Transverse colon (tissue), 4 donors: ENCODE measurements around the gene NECAB2. TPM values are rescaled to one million over a fixed set of nuclear protein-coding genes. Genes with fewer than 3 reads are reported as not detected.

Source experiments
- DNase-seq: peaks from one replicate; pipeline ENCODE4 v3.0.0-alpha.2; 2019
- H3K27ac ChIP-seq, 4 donors: fragments of 200-600 bp; sonication (generic); 2 replicates each; pipeline ENCODE4 v1.5.1; 2016 to 2018; ENCODE audit warnings: inconsistent platforms in 4 of 4
- H3K27me3 ChIP-seq: fragments of 200-600 bp; sonication (generic); 2 replicates; pipeline ENCODE4 v1.5.1; 2017; ENCODE audit warnings: inconsistent platforms
- H3K36me3 ChIP-seq, 4 donors: fragments of 200-600 bp; sonication (generic); 2 replicates each; pipeline ENCODE4 v1.5.1; 2017 to 2019; ENCODE audit warnings: inconsistent platforms in 4 of 4
- H3K4me1 ChIP-seq, 4 donors: fragments of 200-600 bp; sonication (generic); 2 replicates each; pipeline ENCODE4 v1.5.1; 2017 to 2020; ENCODE audit warnings: inconsistent platforms in 4 of 4
- H3K4me3 ChIP-seq, 4 donors: fragments of 200-600 bp; sonication (generic); 1 replicate in 1 of 4; 2 replicates in 3 of 4; pipeline versions ENCODE4 v1.5.1 to v1.6.1; 2017 to 2019; ENCODE audit warnings: inconsistent platforms in 4 of 4
- H3K9me3 ChIP-seq, 2 donors: fragments of 200-600 bp; sonication (generic); 2 replicates each; pipeline ENCODE4 v1.5.1; 2017 to 2019; ENCODE audit warnings: inconsistent platforms in 2 of 2
- EP300 ChIP-seq: sonication (generic); formaldehyde crosslinking; IDR thresholded peaks from one replicate; pipeline ENCODE4 v1.6.1; 2017; ENCODE audit warnings: antibody characterized with exemption, low read depth
- POLR2A ChIP-seq: fragments of 450-650 bp; IDR thresholded peaks from one replicate; pipeline ENCODE4 v1.6.1; 2016; ENCODE audit warnings: antibody characterized with exemption, mild to moderate bottlenecking, moderate library complexity
- POLR2AphosphoS5 ChIP-seq, 3 donors: sonication (generic); formaldehyde crosslinking; IDR thresholded peaks; one replicate each; pipeline ENCODE4 v1.6.1; 2016; ENCODE audit warnings: antibody characterized with exemption in 3 of 3
- WGBS, 2 donors: methylation state at CpG; one replicate each; pipeline ENCODE4 v1.1.5; 2018; ENCODE audit warnings: low coverage in 1 of 2; 5-methylcytosine and 5-hydroxymethylcytosine counted together
- in situ Hi-C, 4 donors: fragments of 200-750 bp; cut with MboI; loops; one replicate each; pipeline versions ENCODE4 v1.15.0 to v1.15.1; 2017; ENCODE audit warnings: low sequenced_read_pairs in 3 of 4, low pct_ligation_motif_present in 1 of 4, low pct_unique_long_range_greater_than_20kb in 1 of 4
- intact Hi-C: fragments of 100-400 bp; cut with DNase I; formaldehyde crosslinking; loops from one replicate; pipeline ENCODE4 v1.15.1; 2023; ENCODE audit warnings: low total_unique reads
- total RNA-seq, 4 donors: library from RNA; depleted of rRNA; stranded (reverse); fragments of >200 nt; gene quantifications; one replicate each; pipeline ENCODE4 v1.1.0, GENCODE V29; 2016
- TF ChIP-seq, protein P1 (sequence below), 5 experiments: fragments of 200-600 bp in 3 of 5; fragments of 450-650 bp in 2 of 5; sonication (generic) in 3 of 5; IDR thresholded peaks; 1 replicate in 2 of 5; 2 replicates in 3 of 5; pipeline ENCODE4 v1.5.1; 2016 to 2017; ENCODE audit warnings: antibody characterized with exemption in 5 of 5, inconsistent platforms in 3 of 5, mild to moderate bottlenecking in 2 of 5, moderate library complexity in 1 of 5

NECAB2 gene
- total RNA-seq, 4 donors from 2014 or later: 0.41 TPM; not detected in 3

DNA sequence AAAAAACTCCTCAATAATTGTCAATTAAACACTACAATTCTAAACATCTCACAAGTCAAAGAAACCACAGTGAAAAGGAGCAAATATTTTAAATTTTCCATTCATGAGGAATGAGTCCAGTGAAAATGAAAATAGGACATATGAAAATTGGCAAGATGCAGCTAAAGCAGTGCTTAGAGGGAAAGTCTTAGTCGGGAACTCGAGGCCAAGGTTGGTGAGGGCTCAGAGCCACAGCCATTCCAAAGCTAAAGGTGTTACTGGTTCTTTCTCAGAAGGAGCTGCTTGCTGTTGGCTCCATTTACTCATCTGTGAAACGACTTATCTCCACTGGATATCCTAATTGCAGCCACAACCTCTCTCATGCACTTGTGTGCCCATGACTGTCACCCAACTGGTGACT, 68.1 kb downstream of the NECAB2 start:
- WGBS, 2 donors: 27 to 52% methylated on average over 2 to 3 of the region's 3 CpGs
- no peaks in the 10 kb centered on the region for H3K36me3 ChIP-seq
- no peaks in the 10 kb centered on the region for H3K9me3 ChIP-seq
- in situ Hi-C loops: no loop called here
- DNase-seq: no peak
- H3K27me3 ChIP-seq: no peaks in the 10 kb centered on the region
- H3K4me3 ChIP-seq: no peak overlapping the region
- H3K27ac ChIP-seq: no peak overlapping the region
- no peaks in the 10 kb centered on the region for H3K4me1 ChIP-seq
- TF ChIP-seq POLR2A (no peak), POLR2AphosphoS5 (IDR thresholded peaks at IDR 0.05) (no peak), EP300 (no peak)
- TF ChIP-seq, protein P1, sequence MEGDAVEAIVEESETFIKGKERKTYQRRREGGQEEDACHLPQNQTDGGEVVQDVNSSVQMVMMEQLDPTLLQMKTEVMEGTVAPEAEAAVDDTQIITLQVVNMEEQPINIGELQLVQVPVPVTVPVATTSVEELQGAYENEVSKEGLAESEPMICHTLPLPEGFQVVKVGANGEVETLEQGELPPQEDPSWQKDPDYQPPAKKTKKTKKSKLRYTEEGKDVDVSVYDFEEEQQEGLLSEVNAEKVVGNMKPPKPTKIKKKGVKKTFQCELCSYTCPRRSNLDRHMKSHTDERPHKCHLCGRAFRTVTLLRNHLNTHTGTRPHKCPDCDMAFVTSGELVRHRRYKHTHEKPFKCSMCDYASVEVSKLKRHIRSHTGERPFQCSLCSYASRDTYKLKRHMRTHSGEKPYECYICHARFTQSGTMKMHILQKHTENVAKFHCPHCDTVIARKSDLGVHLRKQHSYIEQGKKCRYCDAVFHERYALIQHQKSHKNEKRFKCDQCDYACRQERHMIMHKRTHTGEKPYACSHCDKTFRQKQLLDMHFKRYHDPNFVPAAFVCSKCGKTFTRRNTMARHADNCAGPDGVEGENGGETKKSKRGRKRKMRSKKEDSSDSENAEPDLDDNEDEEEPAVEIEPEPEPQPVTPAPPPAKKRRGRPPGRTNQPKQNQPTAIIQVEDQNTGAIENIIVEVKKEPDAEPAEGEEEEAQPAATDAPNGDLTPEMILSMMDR (IDR thresholded peaks at IDR 0.05): no peak
- intact Hi-C loops: no loop called here

DNA sequence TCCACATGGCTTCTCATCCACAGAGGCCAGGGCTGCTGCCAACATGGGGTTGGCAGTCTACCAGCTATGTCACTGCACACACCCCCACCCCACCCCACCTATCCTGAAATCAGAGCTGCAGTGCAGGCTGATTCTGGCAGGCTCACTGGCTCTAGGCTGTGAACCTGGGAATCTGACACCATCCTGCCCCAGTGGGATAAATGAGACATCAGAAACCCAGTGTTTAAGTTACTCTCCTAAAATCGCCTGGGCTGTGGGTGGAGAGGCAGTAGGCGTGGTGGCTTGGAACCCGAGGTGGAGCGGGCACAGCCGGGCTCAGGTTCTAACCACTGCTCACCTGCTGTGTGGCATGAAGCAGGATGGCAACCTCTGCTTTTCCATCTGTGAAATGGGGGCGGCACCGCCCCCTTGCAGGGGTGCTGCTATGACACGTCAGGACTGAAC, 69.0 kb downstream of the NECAB2 start:
- peaks cover 6% of the 10 kb centered on the region for H3K27me3 ChIP-seq
- intact Hi-C loops: no loop called here
- 84% methylated on average over 8 of the region's 8 CpGs; no CpG with 5 or more reads in 1 of the 2 donors for WGBS, 2 donors
- H3K9me3 ChIP-seq: no peaks in the 10 kb centered on the region
- DNase-seq: no peak
- no peak overlapping the region for H3K4me3 ChIP-seq
- no peaks in the 10 kb centered on the region for H3K36me3 ChIP-seq
- no peaks in the 10 kb centered on the region for H3K4me1 ChIP-seq
- in situ Hi-C loops: no loop called here
- TF ChIP-seq POLR2A (no peak), EP300 (no peak), POLR2AphosphoS5 (IDR thresholded peaks at IDR 0.05) (no peak)
- TF ChIP-seq, protein P1 (IDR thresholded peaks at IDR 0.05): no peak
- no peak overlapping the region for H3K27ac ChIP-seq

- no peaks in the 10 kb centered on the region for H3K9me3 ChIP-seq
- intact Hi-C loops (no loop called here), in situ Hi-C loops (no loop called here)
- H3K27ac ChIP-seq: no peak overlapping the region
- no peaks in the 10 kb centered on the region for H3K36me3 ChIP-seq
- H3K4me1 ChIP-seq: no peaks in the 10 kb centered on the region
- no peak for DNase-seq
- peaks cover 19% of the 10 kb centered on the region for H3K27me3 ChIP-seq
- 91 to 92% methylated on average over 6 to 12 of the region's 12 CpGs for WGBS, 2 donors
- TF ChIP-seq POLR2AphosphoS5 (IDR thresholded peaks at IDR 0.05): no peak
- TF ChIP-seq POLR2A: no peak
- TF ChIP-seq, protein P1 (IDR thresholded peaks at IDR 0.05): no peak
- TF ChIP-seq EP300: no peak
- H3K4me3 ChIP-seq: no peak overlapping the region
Observed at GRCh38 chr16:84038469-84038868, 70.4 kb downstream of the NECAB2 start.

DNA sequence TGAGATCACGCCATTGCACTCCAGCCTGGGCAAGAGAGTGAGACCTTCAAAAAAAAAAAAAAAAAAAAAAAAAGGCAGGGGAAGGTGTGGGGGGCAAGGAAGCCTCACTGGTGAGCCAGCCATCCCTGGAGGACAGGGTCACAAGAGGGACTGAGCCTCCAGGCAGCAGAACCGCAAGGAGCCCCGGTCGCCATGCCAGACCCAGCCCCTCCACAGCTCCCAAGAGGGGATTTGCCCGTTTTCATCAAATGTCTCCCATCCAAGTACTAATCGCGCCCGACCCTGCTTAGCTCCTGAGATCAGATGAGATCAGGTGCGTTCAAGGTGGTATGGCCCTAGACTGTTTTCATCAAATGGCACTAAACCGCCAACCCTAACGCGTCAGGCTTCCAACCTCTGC, 71.7 kb downstream of the NECAB2 start:
- H3K9me3 ChIP-seq: no peaks in the 10 kb centered on the region
- intact Hi-C loops (no loop called here), in situ Hi-C loops (no loop called here)
- DNase-seq: no peak
- peaks cover 31% of the 10 kb centered on the region for H3K27me3 ChIP-seq
- H3K36me3 ChIP-seq: no peaks in the 10 kb centered on the region
- H3K27ac ChIP-seq: no peak overlapping the region
- no peak overlapping the region for H3K4me3 ChIP-seq
- TF ChIP-seq, protein P1 (IDR thresholded peaks at IDR 0.05): no peak
- TF ChIP-seq POLR2AphosphoS5 (IDR thresholded peaks at IDR 0.05) (no peak), EP300 (no peak), POLR2A (no peak)
- WGBS, 2 donors: 92 to 96% methylated on average over 5 to 12 of the region's 12 CpGs
- H3K4me1 ChIP-seq: no peaks in the 10 kb centered on the region
